Tibial nerve (tissue), 4 donors: ENCODE measurements around the gene TMEM179B. TPM values are rescaled to one million over a fixed set of nuclear protein-coding genes. Genes with fewer than 3 reads are reported as not detected.

ENCODE experiments used
- DNase-seq, 2 donors: peaks; one replicate each; pipeline ENCODE4 v3.0.0-alpha.2; 2019; ENCODE audit warnings: low spot score in 2 of 2
- H3K27ac ChIP-seq, 4 donors: fragments of 200-600 bp; sonication (generic) in 3 of 4; one replicate each; pipeline ENCODE4 v1.5.1; 2017 to 2019; ENCODE audit warnings: mild to moderate bottlenecking in 1 of 4
- H3K27me3 ChIP-seq, 2 donors: fragments of 200-600 bp; sonication (generic) in 1 of 2; one replicate each; pipeline versions ENCODE4 v1.5.1 to v1.6.0; 2017 to 2019
- H3K36me3 ChIP-seq, 3 donors: fragments of 200-600 bp; sonication (generic); one replicate each; pipeline ENCODE4 v1.5.1; 2018 to 2019
- H3K4me1 ChIP-seq, 4 donors: fragments of 200-600 bp; sonication (generic) in 3 of 4; one replicate each; pipeline ENCODE4 v1.5.1; 2017 to 2019
- H3K4me3 ChIP-seq, 4 donors: fragments of 200-600 bp; sonication (generic) in 3 of 4; one replicate each; pipeline ENCODE4 v1.5.1; 2017 to 2019; ENCODE audit warnings: mild to moderate bottlenecking in 1 of 4, moderate library complexity in 1 of 4
- H3K9me3 ChIP-seq, 4 donors: fragments of 200-600 bp; sonication (generic) in 3 of 4; one replicate each; pipeline ENCODE4 v1.5.1; 2017 to 2019
- CTCF ChIP-seq, 5 experiments: fragments of 200-600 bp in 3 of 5; fragments of 450-650 bp in 2 of 5; sonication (generic) in 3 of 5; IDR thresholded peaks; one replicate each; pipeline ENCODE4 v1.5.1; 2016 to 2019; ENCODE audit warnings: antibody characterized with exemption in 5 of 5, mild to moderate bottlenecking in 3 of 5, moderate library complexity in 2 of 5
- EP300 ChIP-seq, 2 donors: sonication (generic); formaldehyde crosslinking; IDR thresholded peaks; one replicate each; pipeline ENCODE4 v1.6.1; 2017; ENCODE audit warnings: antibody characterized with exemption in 2 of 2, mild to moderate bottlenecking in 1 of 2
- POLR2A ChIP-seq, 2 donors: fragments of 450-650 bp; IDR thresholded peaks; one replicate each; pipeline ENCODE4 v1.6.1; 2017; ENCODE audit warnings: antibody characterized with exemption in 2 of 2, mild to moderate bottlenecking in 2 of 2, moderate library complexity in 2 of 2
- WGBS, 2 donors: methylation state at CpG; one replicate each; pipeline ENCODE4 v1.1.5; 2018; 5-methylcytosine and 5-hydroxymethylcytosine counted together
- total RNA-seq, 4 donors: library from RNA; depleted of rRNA; stranded (reverse); fragments of >200 nt; gene quantifications; one replicate each; pipeline ENCODE4 v1.1.0, GENCODE V29; 2016

TMEM179B gene
- total RNA-seq, 4 donors from 2014 or later: 80.8 to 105 (median 94.9) TPM

GRCh38 chr11:62830904-62831519 is 43.8 kb downstream of the TMEM179B start:
- DNase-seq: no peak
- peaks cover 0 to 64% (median 29%) of the 10 kb centered on the region in 4 donors for H3K4me1 ChIP-seq
- TF ChIP-seq CTCF (IDR thresholded peaks at IDR 0.05) (no peak), POLR2A (IDR thresholded peaks at IDR 0.05) (no peak), EP300 (IDR thresholded peaks at IDR 0.05) (no peak)
- H3K36me3 ChIP-seq: peaks cover 0 to 50% (median 11%) of the 10 kb centered on the region in 3 donors
- peak overlapping the region; percentile 88 to 98 (median 96) for H3K27ac ChIP-seq
- H3K9me3 ChIP-seq: no peaks in the 10 kb centered on the region
- H3K4me3 ChIP-seq: peak overlapping the region; percentile 79 to 96 (median 84)
- no peaks in the 10 kb centered on the region for H3K27me3 ChIP-seq
- 0% methylated on average over 31 to 33 of the region's 33 CpGs for WGBS, 2 donors

GRCh38 chr11:62831520-62832335 is 44.5 kb downstream of the TMEM179B start, which contains the start of gene STX5:
Gene STX5, minus strand, starts transcription at chr11:62832051. Its CDS starts 808 bp downstream, at chr11:62831243.
- Histone ChIP-seq H3K4me3 (peak within 1 kb of the TSS; percentile 79 to 96 (median 84)), H3K36me3 (peaks cover 0 to 50% (median 11%) of the 10 kb centered on the region in 3 donors), H3K27me3 (no peaks in the 10 kb centered on the region), H3K4me1 (peaks cover 0 to 70% (median 29%) of the 10 kb centered on the region in 4 donors), H3K27ac (peak within 1 kb of the TSS; percentile 88 to 98 (median 96)), H3K9me3 (no peaks in the 10 kb centered on the region)
- DNase-seq: peak; percentile 100
- whole genome bisulfite sequencing, 2 donors: 0 to 1% methylated on average over 24 to 52 of the region's 65 CpGs
- TF ChIP-seq POLR2A (IDR thresholded peaks at IDR 0.05) (peak; percentile 65 to 96), EP300 (IDR thresholded peaks at IDR 0.05) (peak in 1 of 2 donors; percentile 97), CTCF (IDR thresholded peaks at IDR 0.05) (peak in 2 of 5 experiments; percentile 28 to 44)

- WGBS, 2 donors: 3 to 9% methylated on average over 27 to 35 of the region's 40 CpGs
- H3K36me3 ChIP-seq: peaks cover 0 to 49% (median 11%) of the 10 kb centered on the region in 3 donors
Measured at GRCh38 chr11:62832336-62833234, 45.4 kb downstream of the TMEM179B start, which contains the start of gene TEX54. Gene TEX54, minus strand, starts transcription at chr11:62832841.

GRCh38 chr11:62835336-62835735 is 48.1 kb downstream of the TMEM179B start:
- WGBS, 2 donors: 81 to 82% methylated on average over 8 of the region's 8 CpGs
- TF ChIP-seq EP300 (IDR thresholded peaks at IDR 0.05): no peak
- TF ChIP-seq CTCF (IDR thresholded peaks at IDR 0.05): no peak
- no peak for TF ChIP-seq POLR2A (IDR thresholded peaks at IDR 0.05)
- Histone ChIP-seq H3K27me3 (no peaks in the 10 kb centered on the region), H3K27ac (no peak overlapping the region), H3K9me3 (no peaks in the 10 kb centered on the region), H3K4me3 (no peak overlapping the region), H3K36me3 (peaks cover 0 to 36% (median 11%) of the 10 kb centered on the region in 3 donors), H3K4me1 (peaks cover 0 to 59% (median 17%) of the 10 kb centered on the region in 4 donors)
- DNase-seq: no peak

More at GRCh38 chr11:62832336-62833234, 45.4 kb downstream of the TMEM179B start, which contains the start of gene TEX54:
- Histone ChIP-seq H3K9me3 (no peaks in the 10 kb centered on the region), H3K4me3 (peak within 1 kb of the TSS; percentile 79 to 96 (median 84)), H3K4me1 (peaks cover 0 to 69% (median 29%) of the 10 kb centered on the region in 4 donors), H3K27ac (peak within 1 kb of the TSS; percentile 88 to 98 (median 96)), H3K27me3 (no peaks in the 10 kb centered on the region)
- TF ChIP-seq EP300 (IDR thresholded peaks at IDR 0.05) (no peak), POLR2A (IDR thresholded peaks at IDR 0.05) (peak in 1 of 2 donors; percentile 6)
- DNase-seq: no peak
